IPS DF 4.7 (cell line): ENCODE data around the gene TGM2.

Experiments used
- DNase-seq: peaks from one replicate; pipeline ENCODE4 v3.0.0-alpha.2; 2013; ENCODE audit warnings: low spot score; ENCODE audit errors: extremely low read depth

TGM2 gene

GRCh38 chr20:38144974-38145728 lies 19.9 kb downstream of the TGM2 start:
- no peak for DNase-seq

- DNase-seq: no peak
Observed at GRCh38 chr20:38144598-38144973, 20.5 kb downstream of the TGM2 start.

GRCh38 chr20:38143646-38144554 lies 21.2 kb downstream of the TGM2 start:
- no peak for DNase-seq

- DNase-seq: no peak
Observed at GRCh38 chr20:38143238-38143645, 21.8 kb downstream of the TGM2 start.

GRCh38 chr20:38141889-38142494 lies 23.1 kb downstream of the TGM2 start:
- DNase-seq: no peak

GRCh38 chr20:38141204-38141888 lies 23.7 kb downstream of the TGM2 start:
- DNase-seq: no peak

GRCh38 chr20:38139977-38140753 lies 24.9 kb downstream of the TGM2 start:
- DNase-seq: no peak

- DNase-seq: no peak
Observed at GRCh38 chr20:38139156-38139912, 25.7 kb downstream of the TGM2 start.

- DNase-seq: no peak
Observed at GRCh38 chr20:38138086-38138778, 26.8 kb downstream of the TGM2 start.

- no peak for DNase-seq
Observed at GRCh38 chr20:38137441-38138037, 27.5 kb downstream of the TGM2 start.

- DNase-seq: no peak
Observed at GRCh38 chr20:38136421-38137245, 28.4 kb downstream of the TGM2 start.

- no peak for DNase-seq
Observed at GRCh38 chr20:38135651-38136420, 29.2 kb downstream of the TGM2 start.

GRCh38 chr20:38135271-38135650 lies 29.8 kb downstream of the TGM2 start:
- DNase-seq: no peak

- no peak for DNase-seq
Observed at GRCh38 chr20:38134427-38135270, 30.4 kb downstream of the TGM2 start.

- DNase-seq: no peak
Observed at GRCh38 chr20:38133680-38134426, 31.2 kb downstream of the TGM2 start.
